KOPT-K1 (cell line): ENCODE results near the gene KCNA1.
"Not testable (repeated sequence)": the region's sequence is repeated elsewhere in the genome, so short reads cannot be mapped to it uniquely, and the experiment has no call there.

Source experiments
- H3K27ac ChIP-seq: fragments of 200-600 bp; sonication (generic); 2 replicates; pipeline ENCODE4 v1.5.1; 2016; ENCODE audit warnings: antibody characterized with exemption, mild to moderate bottlenecking, low read depth, low read length; ENCODE audit not compliant: poor library complexity, severe bottlenecking
- H3K36me3 ChIP-seq: fragments of 200-600 bp; sonication (generic); 2 replicates; pipeline ENCODE4 v1.5.1; 2017; ENCODE audit warnings: antibody characterized with exemption, mild to moderate bottlenecking, low read length, moderate library complexity; ENCODE audit not compliant: insufficient read depth
- H3K9me3 ChIP-seq: fragments of 200-600 bp; sonication (generic); 2 replicates; pipeline ENCODE4 v1.5.1; 2017; ENCODE audit warnings: antibody characterized with exemption, low read length, mild to moderate bottlenecking; ENCODE audit not compliant: insufficient read depth, poor library complexity, severe bottlenecking

KCNA1 gene

GRCh38 chr12:4909734-4910501 lies at the start of gene KCNA1:
KCNA1 (plus strand) TSS chr12:4909905; CDS start chr12:4911379, 1,474 bp downstream.
- H3K27ac ChIP-seq = no peak within 1 kb of the TSS
- peaks cover 10% of the 10 kb centered on the region for H3K9me3 ChIP-seq
- no peaks in the 10 kb centered on the region for H3K36me3 ChIP-seq

GRCh38 chr12:4860741-4861140 lies 49.0 kb upstream of the KCNA1 start:
- H3K27ac ChIP-seq = no peak overlapping the region
- no peaks in the 10 kb centered on the region for H3K9me3 ChIP-seq
- no peaks in the 10 kb centered on the region for H3K36me3 ChIP-seq

DNA sequence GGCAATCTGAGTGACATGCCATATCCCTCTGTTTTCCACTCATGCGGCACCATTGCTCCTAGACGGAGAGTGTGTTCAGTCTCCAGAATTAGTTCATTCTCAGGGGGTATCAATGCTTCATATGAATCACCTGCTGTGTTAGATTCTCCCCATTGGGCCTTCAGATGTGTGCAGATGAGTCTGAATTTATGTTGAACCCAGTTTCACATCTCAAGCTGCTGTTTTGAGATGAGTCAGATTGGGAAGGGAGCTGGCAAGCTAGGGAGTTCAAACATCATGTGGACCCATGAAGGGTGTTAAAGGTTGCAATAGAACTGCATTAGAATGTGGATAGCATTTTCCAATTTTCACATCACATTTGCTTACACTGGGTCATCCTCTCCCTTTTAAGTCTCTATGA lies 46.9 kb upstream of the KCNA1 start:
- no peaks in the 10 kb centered on the region for H3K9me3 ChIP-seq
- no peaks in the 10 kb centered on the region for H3K36me3 ChIP-seq
- H3K27ac ChIP-seq = no peak overlapping the region

DNA sequence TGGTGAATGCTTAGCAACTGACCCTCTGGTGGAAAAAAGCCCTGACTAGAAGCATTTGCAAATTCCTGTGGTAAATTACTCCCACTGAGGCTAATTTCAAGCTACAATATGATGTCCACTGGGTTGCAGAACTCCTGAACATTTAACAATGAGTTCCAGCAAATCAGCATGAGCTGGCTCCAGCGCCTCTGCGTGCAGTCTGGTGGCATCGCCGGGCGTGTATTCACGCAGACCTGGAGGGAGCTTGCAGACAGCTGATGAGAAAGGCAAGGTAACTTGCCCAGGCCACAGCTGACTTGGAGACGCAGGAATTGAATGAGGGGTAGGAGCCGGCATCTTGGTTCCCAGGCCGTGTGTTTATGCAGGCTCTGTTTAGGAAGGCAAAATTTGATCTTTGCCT lies 45.1 kb upstream of the KCNA1 start:
- Histone ChIP-seq H3K27ac (no peak overlapping the region), H3K9me3 (no peaks in the 10 kb centered on the region), H3K36me3 (no peaks in the 10 kb centered on the region)

DNA sequence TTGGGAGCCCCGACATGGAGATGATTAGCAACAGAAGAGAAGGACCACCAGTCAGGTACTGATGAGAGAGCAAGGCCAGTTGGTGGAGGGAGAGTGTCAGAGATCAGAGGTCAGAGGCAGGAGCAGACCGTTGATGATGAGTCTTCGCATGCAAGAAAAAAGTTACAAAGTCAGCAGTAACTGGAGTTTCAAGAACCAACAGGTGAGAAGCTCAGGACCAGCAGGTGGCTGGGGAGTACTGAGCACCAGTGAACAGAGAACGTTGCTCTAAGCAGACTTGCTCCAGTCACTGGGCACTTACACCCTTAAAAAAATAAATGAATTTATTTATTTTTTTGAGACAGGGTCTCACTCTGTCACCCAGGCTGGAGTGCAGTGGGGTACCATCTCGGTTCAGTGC lies 44.5 kb upstream of the KCNA1 start:
- H3K27ac ChIP-seq = no peak overlapping the region
- no peaks in the 10 kb centered on the region for H3K36me3 ChIP-seq
- no peaks in the 10 kb centered on the region for H3K9me3 ChIP-seq

DNA sequence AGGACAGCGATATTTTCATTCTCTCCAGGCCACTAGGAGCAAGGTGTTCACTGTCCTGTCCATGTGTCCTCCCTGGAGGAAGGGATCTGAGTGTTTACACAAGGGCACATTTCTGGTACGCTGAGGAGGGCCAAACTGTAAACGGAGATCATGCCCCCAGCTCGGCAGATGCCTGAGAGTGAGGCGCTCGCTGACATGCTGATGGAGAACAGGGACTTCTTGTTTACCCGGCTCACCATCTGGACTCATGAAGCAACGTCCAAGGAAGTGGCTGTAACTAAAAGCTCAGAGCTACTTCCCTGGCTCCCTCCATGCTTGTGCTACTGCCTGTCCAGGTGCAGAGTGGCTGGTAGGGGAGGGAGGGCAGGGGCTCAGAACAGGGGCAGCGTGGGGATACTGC lies 43.4 kb upstream of the KCNA1 start:
- no peaks in the 10 kb centered on the region for H3K36me3 ChIP-seq
- no peak overlapping the region for H3K27ac ChIP-seq
- no peaks in the 10 kb centered on the region for H3K9me3 ChIP-seq

DNA sequence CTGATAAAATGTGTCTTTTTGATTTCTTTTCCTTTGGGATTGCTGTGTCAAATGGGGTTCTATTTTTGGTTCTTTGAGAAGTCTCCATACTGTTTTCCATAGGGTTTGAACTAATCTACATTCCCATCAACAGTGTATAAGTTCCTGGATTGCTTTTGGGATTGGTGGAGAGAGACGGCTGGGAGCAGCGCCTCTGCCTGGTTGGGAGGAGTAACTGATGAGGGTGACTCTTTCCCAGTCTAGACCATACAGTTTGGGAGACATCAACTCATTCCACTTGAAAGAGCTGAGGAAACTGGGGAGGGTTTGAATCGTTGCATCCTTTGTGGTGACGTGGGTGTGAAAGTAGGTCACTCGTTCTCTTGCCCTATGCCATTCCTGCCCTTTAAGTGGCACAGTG lies 42.3 kb upstream of the KCNA1 start:
- Histone ChIP-seq H3K27ac (no peak overlapping the region), H3K9me3 (no peaks in the 10 kb centered on the region), H3K36me3 (no peaks in the 10 kb centered on the region)

GRCh38 chr12:4870423-4870822 lies 39.3 kb upstream of the KCNA1 start:
- H3K36me3 ChIP-seq = no peaks in the 10 kb centered on the region
- H3K27ac ChIP-seq = no peak overlapping the region
- no peaks in the 10 kb centered on the region for H3K9me3 ChIP-seq

GRCh38 chr12:4871514-4871913 lies 38.2 kb upstream of the KCNA1 start:
- Histone ChIP-seq H3K27ac (no peak overlapping the region), H3K36me3 (no peaks in the 10 kb centered on the region), H3K9me3 (no peaks in the 10 kb centered on the region)

DNA sequence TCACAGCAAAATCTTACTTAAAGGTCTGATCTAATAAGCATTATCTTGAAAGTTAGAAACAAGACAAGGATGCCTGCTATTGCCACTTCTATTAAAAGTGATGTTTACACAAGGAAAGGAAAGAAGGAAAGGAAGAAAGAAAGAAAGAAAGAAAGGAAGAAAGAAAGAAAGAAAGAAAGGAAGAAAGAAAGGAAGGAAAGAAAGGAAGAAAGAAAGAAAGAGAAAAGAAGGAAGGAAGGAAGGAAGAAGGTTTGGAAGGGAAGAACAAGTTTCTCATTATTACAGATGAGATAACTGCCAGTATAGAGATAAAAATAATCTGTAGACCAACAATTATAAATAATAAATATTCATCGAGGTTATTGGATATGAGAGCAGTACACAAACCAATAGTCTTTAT lies 35.8 kb upstream of the KCNA1 start:
- Histone ChIP-seq H3K27ac (no peak overlapping the region), H3K36me3 (no peaks in the 10 kb centered on the region), H3K9me3 (peaks cover 17% of the 10 kb centered on the region)

- H3K27ac ChIP-seq = no peak overlapping the region
- peaks cover 24% of the 10 kb centered on the region for H3K9me3 ChIP-seq
- H3K36me3 ChIP-seq = no peaks in the 10 kb centered on the region
These were observed 35.0 kb upstream of the KCNA1 start for GRCh38 chr12:4874671-4875070.

GRCh38 chr12:4879481-4879880 lies 30.2 kb upstream of the KCNA1 start:
- peaks cover 42% of the 10 kb centered on the region for H3K9me3 ChIP-seq
- not testable (repeated sequence) for H3K27ac ChIP-seq, H3K36me3 ChIP-seq

GRCh38 chr12:4881266-4882064 lies 28.2 kb upstream of the KCNA1 start:
- Histone ChIP-seq H3K27ac (no peak overlapping the region), H3K36me3 (no peaks in the 10 kb centered on the region), H3K9me3 (peaks cover 42% of the 10 kb centered on the region)

DNA sequence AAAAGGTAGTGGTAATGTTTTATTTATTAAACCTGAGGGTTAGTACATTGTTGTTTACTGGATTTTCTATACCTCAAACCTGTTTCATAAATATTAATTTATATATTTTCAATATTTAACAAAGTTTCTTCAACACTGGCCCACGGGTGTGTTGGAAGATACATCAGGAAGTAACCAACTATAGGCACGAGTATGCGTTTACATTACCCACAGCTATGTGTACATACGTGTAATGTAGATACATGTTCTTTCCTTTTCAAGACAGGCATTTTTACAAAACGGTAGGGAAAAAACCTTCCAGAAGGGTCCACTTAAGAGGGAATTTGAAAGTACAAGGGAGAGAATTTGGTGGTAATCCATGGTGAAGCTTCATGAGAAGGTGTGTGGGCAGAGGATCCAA lies 17.8 kb upstream of the KCNA1 start:
- Histone ChIP-seq H3K9me3 (no peaks in the 10 kb centered on the region), H3K27ac (no peak overlapping the region), H3K36me3 (no peaks in the 10 kb centered on the region)

GRCh38 chr12:4892418-4892817 lies 17.3 kb upstream of the KCNA1 start:
- no peak overlapping the region for H3K27ac ChIP-seq
- H3K36me3 ChIP-seq = no peaks in the 10 kb centered on the region
- H3K9me3 ChIP-seq = no peaks in the 10 kb centered on the region

- Histone ChIP-seq H3K36me3 (no peaks in the 10 kb centered on the region), H3K9me3 (no peaks in the 10 kb centered on the region), H3K27ac (no peak overlapping the region)
These were observed 15.7 kb upstream of the KCNA1 start for GRCh38 chr12:4894019-4894418.
